HepG2 (cell line): ENCODE data around the gene CCDC85A. TPM values are rescaled to one million over a fixed set of nuclear protein-coding genes. Genes with fewer than 3 reads are reported as not detected.

Source experiments
- ATAC-seq: fragments of 200-7000 bp; cut with Tn5 transposase; 3 replicates; pipeline ENCODE4 v1.9.1; 2020; ENCODE audit warnings: mild to moderate bottlenecking, moderate library complexity
- BruUV-seq: library from RNA; stranded (reverse); fragments of 400-500 nt; replicated peaks from 2 replicates; lab custom pipeline; 2021; lab: Mats Ljungman, UMichigan
- CTCF ChIA-PET: fragments of 300-600 bp; formaldehyde crosslinking; extraction: SDS; loops from one replicate; lab custom pipeline; 2021; ENCODE audit warnings: low total read pairs, inconsistent platforms, low intra/inter-chr PET ratio; lab: Yijun Ruan, JAX
- POLR2A ChIA-PET: fragments of 350-600 bp; sonication (Branson Sonifier 250); formaldehyde crosslinking; loops from one replicate; lab custom pipeline; 2020; ENCODE audit warnings: antibody characterized with exemption, inconsistent platforms; lab: Yijun Ruan, JAX
- DNase-seq: peaks from one replicate; pipeline ENCODE4 v3.0.0-alpha.2; 2015; ENCODE audit warnings: low spot score
- FAIRE-seq: peaks from 3 replicates; lab custom pipeline; 2011; peaks lifted over from hg19 to GRCh38; lab: Jason Lieb, UNC
- H2AFZ ChIP-seq: one replicate; pipeline ENCODE4 v1.6.1; 2011; ENCODE audit warnings: low read length, inconsistent platforms
- H3K27ac ChIP-seq: fragments of 300-600 bp; 3 replicates; pipeline ENCODE4 v1.8.0; 2011; ENCODE audit warnings: mixed run types, mild to moderate bottlenecking, mixed read lengths, low read length, inconsistent platforms; ENCODE audit not compliant: insufficient read depth; ENCODE audit errors: extremely low read length
- H3K27me3 ChIP-seq, 2 experiments: fragments of 200-600 bp in 1 of 2; 2 replicates in 1 of 2; 3 replicates in 1 of 2; pipeline versions ENCODE4 v1.6.0 to v1.8.0; 2011; ENCODE audit warnings: low read length in 2 of 2, mild to moderate bottlenecking in 2 of 2, moderate library complexity in 2 of 2, inconsistent platforms in 1 of 2; ENCODE audit not compliant: insufficient read depth in 2 of 2, control insufficient read depth in 1 of 2
- H3K36me3 ChIP-seq, 2 experiments: fragments of 200-600 bp in 1 of 2; replicated peaks in 1 of 2; 2 replicates in 1 of 2; 3 replicates in 1 of 2; pipeline versions ENCODE4 v1.5.1 to v1.8.0; 2011; ENCODE audit warnings: low read length in 2 of 2, inconsistent platforms in 1 of 2; ENCODE audit not compliant: insufficient read depth in 2 of 2, control insufficient read depth in 1 of 2
- H3K4me1 ChIP-seq: 2 replicates; pipeline ENCODE4 v1.5.1; 2012; ENCODE audit warnings: low read length, inconsistent platforms; ENCODE audit not compliant: insufficient read depth
- H3K4me2 ChIP-seq: 2 replicates; pipeline ENCODE4 v1.6.0; 2011; ENCODE audit warnings: low read depth, low read length, inconsistent platforms
- H3K4me3 ChIP-seq, 3 experiments: fragments of 200-600 bp in 1 of 3; sonication (generic), shearing (Covaris generic) in 1 of 3; replicated peaks in 1 of 3; 2 replicates each; pipeline ENCODE4 v1.5.1; 2011 to 2016; ENCODE audit warnings: low read length in 3 of 3, inconsistent platforms in 2 of 3, low read depth in 2 of 3, mild to moderate bottlenecking in 2 of 3, control low read depth in 1 of 3, mixed read lengths in 1 of 3; ENCODE audit not compliant: insufficient read depth in 1 of 3
- H3K79me2 ChIP-seq: one replicate; pipeline ENCODE4 v1.6.1; 2011; ENCODE audit warnings: low read length, inconsistent platforms; ENCODE audit not compliant: insufficient read depth
- H3K9ac ChIP-seq: 2 replicates; pipeline ENCODE4 v1.6.0; 2011; ENCODE audit warnings: mild to moderate bottlenecking, low read depth, low read length, inconsistent platforms; ENCODE audit not compliant: insufficient read depth
- H3K9me3 ChIP-seq: 2 replicates; pipeline ENCODE4 v1.5.1; 2012; ENCODE audit warnings: mild to moderate bottlenecking, low read length
- H4K20me1 ChIP-seq: 2 replicates; pipeline ENCODE4 v1.6.0; 2011; ENCODE audit warnings: inconsistent platforms, mild to moderate bottlenecking, low read length, moderate library complexity; ENCODE audit not compliant: insufficient read depth
- LCORL ChIP-seq, 2 experiments: fragments of 450-650 bp in 1 of 2; sonication (generic) in 1 of 2; formaldehyde crosslinking in 1 of 2; IDR thresholded peaks; 2 replicates each; pipeline versions ENCODE4 v1.5.0 to v1.6.1; 2017 to 2020; ENCODE audit warnings: antibody characterized with exemption in 1 of 2, missing genetic modification reagents in 1 of 2
- TBP ChIP-seq: sonication (generic); formaldehyde crosslinking; IDR thresholded peaks from 2 replicates; pipeline ENCODE4 v1.5.0; 2020; ENCODE audit warnings: missing genetic modification reagents
- U2AF1 ChIP-seq: fragments of 200-400 bp; formaldehyde crosslinking; optimal IDR thresholded peaks from 2 replicates; pipeline ENCODE3; 2017; ENCODE audit warnings: mild to moderate bottlenecking, low read depth, low read length
- ZC3H4 ChIP-seq: sonication (generic); formaldehyde crosslinking; IDR thresholded peaks from 2 replicates; pipeline ENCODE4 v1.4.0; 2020; ENCODE audit warnings: missing genetic modification reagents, borderline replicate concordance
- ZNF256 ChIP-seq: sonication (generic); formaldehyde crosslinking; conservative IDR thresholded peaks from 2 replicates; pipeline ENCODE4 v1.4.0; 2020; ENCODE audit warnings: missing genetic modification reagents
- ZNF263 ChIP-seq: sonication (generic); formaldehyde crosslinking; IDR thresholded peaks from 2 replicates; pipeline ENCODE4 v1.4.0; 2020; ENCODE audit warnings: missing genetic modification reagents
- WGBS: methylation state at CpG from one replicate; pipeline ENCODE4 v1.1.6; 2017; ENCODE audit warnings: low lambda C conversion rate; 5-methylcytosine and 5-hydroxymethylcytosine counted together
- in situ Hi-C: cut with HindIII; loops from 2 replicates; pipeline ENCODE4 v1.10.0; 2017; ENCODE audit warnings: low pct_unique_long_range_greater_than_20kb; ENCODE audit not compliant: extremely low pct_ligation_motif_present
- intact Hi-C: fragments of 100-400 bp; cut with micrococcal nuclease; formaldehyde crosslinking; loops from one replicate; pipeline ENCODE4 v1.10.0; 2022; ENCODE audit not compliant: unreplicated experiment
- polyA plus RNA-seq, 8 experiments: library from polyadenylated mRNA; depleted of rRNA in 3 of 8; stranded (reverse) in 7 of 8; unstranded in 1 of 8; fragments of >200 nt; fragmentation: Illumina TruSeq in 4 of 8; extraction: Trizol in 4 of 8; gene quantifications; 2 replicates each; pipeline versions ENCODE4 v1.2.1 to v1.2.3, GENCODE V29; 2011 to 2016; ENCODE audit warnings: low read depth in 4 of 8, missing spikeins in 1 of 8, mixed read lengths in 1 of 8; ENCODE audit not compliant: insufficient read depth in 1 of 8
- total RNA-seq, 5 experiments: library from RNA; depleted of rRNA; stranded (reverse); fragments of >200 nt; fragmentation: Illumina TruSeq; extraction: Trizol; gene quantifications; 2 replicates each; pipeline ENCODE4 v1.2.3, GENCODE V29; 2016; ENCODE audit warnings: low read depth in 1 of 5
- TF ChIP-seq, protein P1 (sequence below): sonication (generic); formaldehyde crosslinking; IDR thresholded peaks from 2 replicates; pipeline ENCODE4 v1.5.1; 2020; ENCODE audit warnings: missing genetic modification reagents, mild to moderate bottlenecking, borderline replicate concordance

Gene CCDC85A
- total and polyA plus RNA-seq, 2 of the 13 experiments (the other 11 are each of a cell fraction or from before 2014, with no cell fraction given): not detected

DNA sequence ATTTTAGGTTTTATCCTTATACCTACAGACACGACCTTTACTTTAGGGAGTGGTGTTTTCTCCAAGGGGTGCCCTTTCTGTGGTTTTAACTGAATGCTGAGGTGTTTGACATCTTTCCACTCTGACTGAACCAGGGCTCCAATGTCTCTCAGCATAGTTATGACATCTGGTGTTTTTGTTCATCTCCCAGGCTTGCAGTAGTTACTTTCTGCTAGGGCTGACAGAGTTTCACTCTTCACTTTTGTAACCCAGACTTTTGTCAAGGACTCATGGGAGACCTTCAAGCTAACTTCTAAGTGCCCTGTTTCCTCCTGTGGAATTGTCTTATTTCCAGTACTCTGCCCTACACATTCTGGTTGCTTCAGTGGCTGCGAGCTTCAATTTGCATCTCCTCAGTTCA, 103.1 kb downstream of the CCDC85A start:
- FAIRE-seq (no peak), DNase-seq (no peak), ATAC-seq (no peak)
- 2% methylated on average over 2 of the region's 2 CpGs for WGBS
- no peak overlapping the region for H3K9ac ChIP-seq
- ChIA-PET POLR2A (no interaction called here), CTCF (no interaction called here)
- no peaks in the 10 kb centered on the region for H4K20me1 ChIP-seq
- no peak for TF ChIP-seq ZNF263 (CRISPR knock-in tag)
- no peak for TF ChIP-seq ZC3H4
- no peak for TF ChIP-seq ZNF256 (CRISPR knock-in tag)
- TF ChIP-seq U2AF1: no peak
- TF ChIP-seq TBP (CRISPR knock-in tag): no peak
- no peak overlapping the region for H3K27ac ChIP-seq
- H3K36me3 ChIP-seq: no peaks in the 10 kb centered on the region
- 0 out of 2 replicates have a peak, but pooled peaks cover 6% of the 10 kb centered on the region for H3K9me3 ChIP-seq
- in situ Hi-C loops: no loop called here
- H3K79me2 ChIP-seq: no peaks in the 10 kb centered on the region
- no peak overlapping the region for H3K4me2 ChIP-seq
- BruUV-seq: no TSS peak
- no peak overlapping the region for H2AFZ ChIP-seq
- H3K4me3 ChIP-seq: no peak overlapping the region
- no peaks in the 10 kb centered on the region for H3K27me3 ChIP-seq
- intact Hi-C loops: no loop called here
- H3K4me1 ChIP-seq: no peaks in the 10 kb centered on the region

DNA sequence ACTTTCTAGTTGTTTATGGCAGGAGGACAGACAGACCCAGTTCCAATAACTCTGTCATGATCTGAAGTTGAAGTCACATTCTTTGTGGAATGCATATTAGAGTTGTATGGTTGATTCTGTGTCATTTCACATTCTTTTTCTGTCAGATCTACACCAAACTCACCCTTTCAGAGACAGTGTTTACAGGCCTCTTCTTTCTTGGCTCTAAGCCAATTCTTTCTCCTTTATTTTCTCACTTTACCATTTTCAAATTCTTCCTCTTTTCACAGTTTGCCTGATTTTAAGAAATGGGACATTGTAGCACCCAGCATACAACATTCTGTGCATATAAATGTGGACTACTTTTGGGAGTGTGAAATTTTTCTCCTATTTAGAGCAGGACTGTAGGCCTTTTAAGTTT, 103.7 kb downstream of the CCDC85A start:
- H3K79me2 ChIP-seq: no peaks in the 10 kb centered on the region
- no peaks in the 10 kb centered on the region for H3K4me1 ChIP-seq
- H3K36me3 ChIP-seq: no peaks in the 10 kb centered on the region
- H3K9me3 ChIP-seq: 0 out of 2 replicates have a peak, but pooled peaks cover 6% of the 10 kb centered on the region
- intact Hi-C loops (no loop called here), in situ Hi-C loops (no loop called here)
- H3K27ac ChIP-seq: no peak overlapping the region
- H3K4me3 ChIP-seq: no peak overlapping the region
- H4K20me1 ChIP-seq: no peaks in the 10 kb centered on the region
- no peaks in the 10 kb centered on the region for H3K27me3 ChIP-seq
- ChIA-PET CTCF (no interaction called here), POLR2A (no interaction called here)
- TF ChIP-seq LCORL (IDR thresholded peaks at IDR 0.05) (peak; percentile 78), LCORL (CRISPR knock-in tag; IDR thresholded peaks at IDR 0.05) (no peak)
- TF ChIP-seq, protein P1, sequence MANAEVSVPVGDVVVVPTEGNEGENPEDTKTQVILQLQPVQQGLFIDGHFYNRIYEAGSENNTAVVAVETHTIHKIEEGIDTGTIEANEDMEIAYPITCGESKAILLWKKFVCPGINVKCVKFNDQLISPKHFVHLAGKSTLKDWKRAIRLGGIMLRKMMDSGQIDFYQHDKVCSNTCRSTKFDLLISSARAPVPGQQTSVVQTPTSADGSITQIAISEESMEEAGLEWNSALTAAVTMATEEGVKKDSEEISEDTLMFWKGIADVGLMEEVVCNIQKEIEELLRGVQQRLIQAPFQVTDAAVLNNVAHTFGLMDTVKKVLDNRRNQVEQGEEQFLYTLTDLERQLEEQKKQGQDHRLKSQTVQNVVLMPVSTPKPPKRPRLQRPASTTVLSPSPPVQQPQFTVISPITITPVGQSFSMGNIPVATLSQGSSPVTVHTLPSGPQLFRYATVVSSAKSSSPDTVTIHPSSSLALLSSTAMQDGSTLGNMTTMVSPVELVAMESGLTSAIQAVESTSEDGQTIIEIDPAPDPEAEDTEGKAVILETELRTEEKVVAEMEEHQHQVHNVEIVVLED: no peak
- DNase-seq (no peak), ATAC-seq (no peak), FAIRE-seq (no peak)
- no peak overlapping the region for H3K9ac ChIP-seq
- BruUV-seq: no TSS peak
- H2AFZ ChIP-seq: no peak overlapping the region
- no peak overlapping the region for H3K4me2 ChIP-seq
